GM18505 (cell line): ENCODE results near the gene FER.
"Not testable (repeated sequence)": the region's sequence is repeated elsewhere in the genome, so short reads cannot be mapped to it uniquely, and the experiment has no call there.

Experiments
- ATAC-seq: cut with Tn5 transposase; IDR thresholded peaks from one replicate; pipeline ENCODE4 v1.9.1; 2021; ENCODE audit not compliant: unreplicated experiment
- POLR2A ChIP-seq: IDR thresholded peaks from 4 replicates; pipeline ENCODE4 v1.6.1; 2011; ENCODE audit warnings: borderline replicate concordance; ENCODE audit not compliant: insufficient read depth, insufficient read length; ENCODE audit errors: extremely low read depth

FER gene

DNA sequence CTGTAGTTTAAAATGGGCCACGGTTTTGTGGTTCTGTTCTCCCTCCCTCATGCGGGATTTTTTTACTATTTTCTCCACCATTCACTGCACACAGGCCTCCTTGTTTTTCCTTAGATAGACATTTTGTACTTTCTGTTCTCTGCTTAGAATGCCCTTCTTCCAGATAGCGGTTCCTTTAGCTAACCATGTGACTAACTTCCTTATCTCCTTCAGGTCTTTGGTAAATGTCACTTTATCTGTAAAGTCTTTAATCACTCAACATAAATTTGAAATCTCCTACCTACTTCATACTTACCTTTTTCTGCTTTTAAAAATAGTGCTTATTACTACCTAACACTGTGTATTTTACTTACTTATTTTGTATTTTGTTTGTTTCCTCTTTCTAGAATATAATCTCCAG is 15.0 kb downstream of the FER start:
- ATAC-seq: no peak
- no peak for TF ChIP-seq POLR2A

DNA sequence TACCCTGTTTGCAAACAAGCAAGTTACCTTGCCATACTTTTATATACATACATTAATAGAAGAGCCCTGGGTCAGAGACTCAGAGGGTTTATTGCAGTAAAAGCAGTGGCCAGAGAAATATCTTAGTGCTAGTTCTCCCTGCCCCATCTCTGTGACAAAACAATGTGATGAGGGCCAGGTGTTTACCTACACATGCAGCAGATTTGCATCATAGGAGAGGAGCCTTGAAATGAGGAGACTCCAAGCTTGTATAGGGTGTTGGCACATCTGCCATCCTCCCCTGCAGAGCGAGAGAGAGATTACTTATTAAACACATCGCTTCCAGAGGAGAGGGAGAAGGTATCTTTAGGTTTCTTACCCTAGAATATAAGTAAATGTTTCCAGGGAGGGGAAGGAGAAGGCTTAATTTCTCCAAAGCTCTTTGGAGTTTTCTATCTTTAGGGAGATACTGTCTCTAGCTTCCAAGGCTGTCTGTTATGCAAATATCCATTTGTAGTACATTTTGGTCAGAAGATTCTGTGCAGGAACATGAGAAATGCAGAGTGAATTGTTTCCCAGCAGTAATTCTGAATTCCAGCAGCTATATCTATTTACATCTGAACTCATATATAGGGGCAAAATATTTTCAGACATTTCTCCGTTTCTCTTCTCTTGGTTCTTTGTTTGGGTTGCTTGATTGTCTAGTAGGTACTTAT is 15.7 kb downstream of the FER start:
- TF ChIP-seq POLR2A: no peak
- no peak for ATAC-seq

DNA sequence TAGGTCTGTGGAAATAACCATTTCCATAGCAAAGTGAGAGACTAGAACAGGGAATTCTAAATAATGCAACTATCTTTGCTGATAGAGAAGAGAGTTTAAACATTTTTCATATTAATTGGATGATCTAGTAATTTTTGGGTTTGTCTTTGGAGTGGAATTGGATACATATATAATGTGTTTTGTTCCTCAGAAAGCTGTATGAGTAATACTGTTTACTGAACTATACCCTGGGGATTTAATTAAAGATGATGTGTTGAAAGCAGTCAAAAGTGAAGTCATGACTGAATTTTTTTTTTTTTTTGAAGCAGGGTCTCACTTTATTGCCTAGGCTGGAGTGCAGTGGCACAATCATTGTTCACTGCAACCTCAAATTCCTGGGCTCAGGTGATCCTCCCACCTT is 17.9 kb downstream of the FER start:
- ATAC-seq: no peak
- no peak for TF ChIP-seq POLR2A

DNA sequence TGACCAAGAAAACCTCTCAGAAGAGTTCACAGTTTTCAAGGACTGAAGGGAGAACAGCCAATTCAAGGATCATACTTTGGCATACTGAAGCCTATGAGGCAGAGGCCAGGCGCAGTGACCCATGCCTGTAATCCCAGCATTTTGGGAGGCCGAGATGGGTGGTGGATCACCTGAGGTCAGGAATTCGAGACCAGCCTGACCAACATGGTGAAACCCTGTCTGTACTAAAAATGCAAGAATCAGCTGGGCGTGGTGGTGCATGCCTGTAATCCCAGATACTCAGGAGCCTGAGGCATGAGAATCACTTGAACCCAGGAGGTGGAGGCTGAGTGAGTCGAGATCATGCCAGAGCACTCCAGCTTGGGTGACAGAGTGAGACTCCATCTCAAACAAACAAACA is 19.2 kb downstream of the FER start:
- ATAC-seq: not testable (repeated sequence)

DNA sequence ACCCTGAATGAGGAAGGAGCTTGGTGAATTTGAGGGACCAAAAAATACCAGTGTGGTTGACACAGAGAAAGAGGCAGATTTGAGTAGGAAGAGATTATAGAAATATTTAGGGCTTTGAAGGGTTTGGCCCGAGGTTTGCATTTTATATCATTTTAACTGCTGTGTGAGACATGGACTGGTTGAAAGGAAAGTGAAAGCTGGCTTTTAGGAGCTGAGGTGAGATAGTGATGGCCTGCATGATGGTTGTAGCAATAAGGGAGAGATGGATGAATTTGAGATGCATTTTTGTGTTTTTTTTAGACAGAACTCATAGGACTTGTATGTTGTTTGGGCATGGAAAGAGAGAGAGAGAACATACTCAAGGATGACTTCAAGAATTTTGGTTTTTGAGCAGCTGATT is 21.7 kb downstream of the FER start:
- no peak for ATAC-seq
- no peak for TF ChIP-seq POLR2A

DNA sequence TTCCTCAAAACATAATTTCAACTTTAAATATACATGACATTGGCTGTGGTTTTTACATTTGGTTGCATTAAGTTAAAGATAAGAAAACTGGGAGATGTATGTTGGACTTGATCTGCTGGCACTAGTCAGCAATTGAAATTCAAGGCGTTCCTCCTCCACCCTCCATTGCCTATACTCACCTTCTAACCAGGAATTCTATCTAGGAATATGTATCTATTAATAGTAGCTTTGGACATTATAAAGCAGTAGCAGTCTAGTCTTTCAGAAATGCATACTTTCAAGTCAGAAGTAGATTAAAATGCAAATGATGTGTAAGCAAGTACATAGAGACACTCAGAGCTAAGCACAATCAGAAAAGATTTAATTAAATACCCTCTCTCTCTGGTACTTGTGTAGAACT is 24.9 kb downstream of the FER start:
- TF ChIP-seq POLR2A: no peak
- ATAC-seq: no peak

DNA sequence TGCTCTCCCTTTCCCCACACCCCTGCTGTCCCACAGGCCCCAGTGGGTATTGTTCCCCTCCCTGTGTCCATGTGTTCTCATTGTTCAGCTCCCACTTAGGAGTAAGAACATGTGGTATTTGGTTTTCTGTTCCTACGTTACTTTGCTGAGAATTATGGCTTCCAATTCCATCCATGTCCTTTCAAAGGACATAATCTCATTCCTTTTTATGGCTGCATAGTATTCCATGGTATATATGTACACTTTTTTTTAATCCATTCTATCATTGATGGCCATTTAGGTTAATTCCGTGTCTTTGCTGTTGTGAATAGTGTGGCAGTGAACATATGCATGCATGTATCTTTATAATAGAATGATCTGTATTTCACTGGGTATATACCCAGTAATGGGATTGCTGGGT is 25.6 kb downstream of the FER start:
- ATAC-seq: no peak
- no peak for TF ChIP-seq POLR2A

DNA sequence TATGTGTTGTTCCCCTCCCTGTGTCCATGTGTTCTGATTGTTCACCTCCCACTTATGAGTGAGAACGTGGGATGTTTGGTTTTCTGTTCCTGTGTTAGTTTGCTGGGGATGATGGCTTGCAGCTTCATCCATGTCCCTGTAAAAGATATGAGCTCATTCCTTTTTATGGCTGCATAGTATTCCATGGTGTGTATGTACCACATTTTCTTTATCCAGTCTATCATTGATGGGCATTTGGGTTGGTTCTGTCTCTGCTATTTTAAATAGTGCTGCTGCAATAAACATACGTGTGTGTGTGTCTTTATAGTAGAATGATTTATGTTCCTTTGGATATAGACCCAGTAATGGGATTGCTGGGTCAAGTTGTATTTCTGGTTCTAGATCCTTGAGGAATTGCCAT is 26.4 kb downstream of the FER start:
- ATAC-seq: not testable (repeated sequence)

DNA sequence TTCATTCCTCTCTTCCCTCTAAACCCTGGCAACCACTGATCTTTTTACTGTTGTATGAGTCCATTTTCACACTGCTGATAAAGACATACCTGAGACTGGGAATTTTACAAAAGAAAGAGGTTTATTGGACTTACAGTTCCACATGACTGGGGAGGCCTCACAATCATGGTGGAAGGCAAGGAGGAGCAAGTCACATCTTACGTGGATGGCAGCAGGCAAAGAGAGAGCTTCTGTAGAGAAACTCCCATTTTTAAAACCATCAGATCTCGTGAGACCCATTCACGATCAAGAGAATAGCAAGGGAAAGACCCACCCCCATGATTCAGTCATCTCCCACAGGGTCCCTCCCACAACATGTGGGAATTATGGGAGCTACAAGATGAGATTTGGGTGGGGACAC is 29.9 kb downstream of the FER start:
- ATAC-seq: not testable (repeated sequence)

DNA sequence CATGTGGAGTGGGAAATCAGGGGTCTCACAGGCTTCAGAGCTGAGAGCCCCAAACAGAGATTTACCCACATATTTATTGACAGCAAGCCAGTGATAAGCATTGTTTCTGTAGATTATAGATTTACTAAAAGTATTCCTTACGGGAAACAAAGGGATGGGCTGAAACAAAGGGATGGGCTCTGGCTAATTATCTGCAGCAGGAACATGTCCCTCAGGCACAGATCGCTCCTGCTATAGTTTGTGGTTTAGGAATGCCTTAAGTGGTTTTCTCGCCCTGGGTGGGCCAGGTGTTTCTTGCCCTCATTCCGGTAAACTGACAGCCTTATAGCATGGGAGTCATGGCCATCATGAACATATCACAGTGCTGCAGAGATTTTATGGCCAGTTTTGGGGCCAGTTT is 36.9 kb downstream of the FER start:
- not testable (repeated sequence) for ATAC-seq

DNA sequence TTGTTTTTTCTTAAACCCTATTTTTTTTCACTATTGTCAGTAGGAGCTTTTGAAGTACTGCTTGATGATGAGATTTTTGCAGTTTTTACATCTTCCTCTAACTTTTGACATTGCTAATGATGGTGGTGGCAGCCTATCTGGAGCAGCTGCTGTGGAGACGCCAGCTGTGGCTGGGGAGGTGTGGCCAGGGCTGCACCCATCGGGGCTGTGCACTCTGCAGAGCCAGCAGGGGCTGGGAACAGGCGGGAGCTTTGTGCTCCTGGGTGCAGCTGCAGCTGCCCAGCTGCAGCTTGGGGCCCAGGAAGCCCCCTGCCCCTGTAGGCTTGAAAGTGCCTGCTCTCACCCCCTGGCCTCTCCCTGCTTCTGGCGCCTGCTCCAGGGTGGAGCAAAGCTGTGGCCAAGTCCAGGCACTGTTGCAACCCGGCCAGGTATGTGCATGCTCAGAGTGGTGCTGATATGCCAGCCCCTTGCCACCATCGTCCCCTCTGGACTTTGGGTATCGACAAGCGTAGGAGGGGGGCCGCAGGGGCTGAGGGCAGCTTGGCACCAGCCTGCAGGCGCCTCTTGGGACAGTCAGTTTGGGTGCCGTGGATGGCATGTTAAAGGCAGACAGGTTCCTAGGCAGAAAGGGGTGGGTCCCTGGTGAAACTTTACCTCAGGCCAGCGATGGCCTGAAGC is 39.2 kb downstream of the FER start:
- ATAC-seq: no peak
- no peak for TF ChIP-seq POLR2A

DNA sequence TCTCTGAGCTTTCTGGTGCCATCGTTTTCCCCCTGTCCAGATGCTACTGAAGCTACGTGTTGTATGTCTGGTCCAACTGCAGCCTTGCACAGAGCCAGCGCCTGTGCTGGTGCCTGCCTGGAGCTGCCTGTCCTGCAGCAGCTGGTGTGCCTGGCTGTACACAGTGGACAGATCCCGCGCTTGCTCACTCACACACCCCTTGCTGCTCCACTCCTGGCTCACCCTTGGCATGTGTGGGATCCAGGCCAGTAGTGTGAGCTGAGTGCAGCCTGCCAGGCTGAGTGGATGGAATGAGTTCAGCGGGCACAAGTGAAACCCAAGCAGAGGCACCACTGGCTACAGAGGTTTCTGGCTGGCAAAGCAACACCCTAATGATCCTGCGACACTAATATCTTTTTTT is 40.4 kb downstream of the FER start:
- ATAC-seq: no peak
- TF ChIP-seq POLR2A: no peak

DNA sequence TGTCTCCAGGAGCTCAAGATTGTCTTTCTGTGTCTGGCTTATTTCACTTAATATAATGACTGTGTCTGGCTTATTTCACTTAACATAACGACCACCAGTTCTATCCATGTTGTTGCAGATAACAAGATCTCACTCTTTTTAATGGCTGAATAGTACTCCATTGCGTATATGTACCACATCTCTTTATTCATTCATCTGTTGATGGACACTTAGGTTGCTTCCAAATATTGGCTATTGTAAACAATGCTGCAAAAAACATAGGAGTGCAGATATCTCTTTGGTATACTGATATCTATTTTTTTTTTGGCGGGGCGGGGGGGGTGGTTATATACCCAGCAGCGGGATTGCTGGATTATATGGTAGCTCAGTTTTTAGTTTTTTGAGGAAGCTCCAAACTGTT is 45.5 kb downstream of the FER start:
- no peak for ATAC-seq
- TF ChIP-seq POLR2A: no peak

DNA sequence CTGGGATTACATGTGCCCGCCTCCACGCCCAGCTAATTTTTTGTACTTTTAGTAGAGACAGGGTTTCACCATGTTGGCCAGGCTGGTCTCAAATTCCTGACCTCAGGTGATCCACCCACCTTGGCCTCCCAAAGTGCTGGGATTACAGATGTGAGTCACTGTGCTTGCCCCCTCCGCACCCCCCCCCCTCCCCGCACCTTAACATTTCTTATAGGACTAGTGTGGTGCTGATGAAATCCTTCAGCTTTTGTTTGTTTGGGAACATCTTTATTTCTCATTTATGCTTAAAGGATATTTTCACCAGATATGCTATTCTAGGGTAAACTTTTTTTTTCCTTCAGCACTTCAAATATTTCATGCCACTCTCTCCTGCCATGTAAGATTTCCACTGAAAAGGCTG is 46.7 kb downstream of the FER start:
- not testable (repeated sequence) for ATAC-seq

DNA sequence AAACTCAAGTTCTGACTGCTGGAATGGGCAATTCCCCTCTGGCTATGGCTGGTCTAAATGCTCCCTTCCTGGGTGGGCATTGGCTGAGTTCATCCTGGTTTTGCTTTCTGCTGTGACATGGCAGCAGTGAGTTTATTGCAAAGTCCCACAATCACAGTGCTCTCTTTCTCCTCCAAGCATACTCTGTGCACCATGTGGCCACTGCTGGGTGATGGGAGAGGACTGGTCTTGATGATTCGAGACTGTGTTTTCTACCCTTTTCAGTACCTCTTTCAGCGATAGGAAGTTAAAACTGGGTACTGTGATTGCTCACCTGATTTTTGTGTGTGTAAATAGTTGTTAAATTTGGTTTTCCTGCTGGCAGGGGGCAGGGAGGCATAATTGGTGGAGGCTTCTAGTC is 49.7 kb downstream of the FER start:
- no peak for TF ChIP-seq POLR2A
- ATAC-seq: no peak
